NCI-H1417 (cell line): ENCODE data around the gene CALHM2.
"Not testable (repeated sequence)": the region's sequence is repeated elsewhere in the genome, so short reads cannot be mapped to it uniquely, and the experiment has no call there.

Experiments
- DNase-seq, 3 experiments: peaks; one replicate each; lab custom pipeline; 2025; lab: John Stamatoyannopoulos, UW

Gene CALHM2

GRCh38 chr10:103450201-103450695 lies 1.9 kb downstream of the CALHM2 start:
- DNase-seq = no peak

- no peak for DNase-seq
These were observed 2.7 kb downstream of the CALHM2 start for GRCh38 chr10:103449208-103450144.

GRCh38 chr10:103448746-103449145 lies 3.4 kb downstream of the CALHM2 start:
- DNase-seq = no peak

- DNase-seq = no peak
These were observed 5.0 kb downstream of the CALHM2 start for GRCh38 chr10:103447187-103447586.

- DNase-seq = no peak
These were observed 6.2 kb downstream of the CALHM2 start for GRCh38 chr10:103445767-103446567.

GRCh38 chr10:103445366-103445765 lies 6.8 kb downstream of the CALHM2 start:
- no peak for DNase-seq

- no peak for DNase-seq
These were observed 7.7 kb downstream of the CALHM2 start for GRCh38 chr10:103444478-103444877.

- DNase-seq = no peak
These were observed 8.5 kb downstream of the CALHM2 start for GRCh38 chr10:103443475-103444185.

- DNase-seq = no peak
These were observed 10.1 kb downstream of the CALHM2 start for GRCh38 chr10:103442031-103442461.

GRCh38 chr10:103441611-103442010 lies 10.6 kb downstream of the CALHM2 start:
- no peak for DNase-seq

GRCh38 chr10:103441206-103441605 lies 11.0 kb downstream of the CALHM2 start:
- no peak for DNase-seq

GRCh38 chr10:103440416-103440815 lies 11.8 kb downstream of the CALHM2 start:
- no peak for DNase-seq

GRCh38 chr10:103439776-103440175 lies 12.4 kb downstream of the CALHM2 start:
- no peak for DNase-seq

GRCh38 chr10:103433858-103434257 lies 18.3 kb downstream of the CALHM2 start:
- no peak for DNase-seq

- DNase-seq = no peak
These were observed 20.3 kb downstream of the CALHM2 start for GRCh38 chr10:103431902-103432301.

- no peak for DNase-seq
These were observed 22.5 kb downstream of the CALHM2 start for GRCh38 chr10:103429647-103430046.

GRCh38 chr10:103428989-103429643 lies 23.1 kb downstream of the CALHM2 start:
- DNase-seq = no peak

GRCh38 chr10:103427866-103428265 lies 24.3 kb downstream of the CALHM2 start:
- DNase-seq = no peak

GRCh38 chr10:103423748-103424147 lies 28.4 kb downstream of the CALHM2 start:
- no peak for DNase-seq

GRCh38 chr10:103419101-103419500 lies 33.1 kb downstream of the CALHM2 start:
- no peak for DNase-seq

GRCh38 chr10:103417601-103418000 lies 34.6 kb downstream of the CALHM2 start:
- DNase-seq = no peak

GRCh38 chr10:103417148-103417469 lies 35.1 kb downstream of the CALHM2 start:
- DNase-seq = not testable (repeated sequence)
